CD4-positive, alpha-beta memory T cell (primary cell): ENCODE measurements around the gene KIAA1614. TPM values are rescaled to one million over a fixed set of nuclear protein-coding genes. Genes with fewer than 3 reads are reported as not detected.
A peak's percentile ranks its signal among the peaks of the same experiment; 100 is the strongest.

ENCODE experiments used
- CTCF ChIA-PET: fragments of 350-600 bp; sonication (Branson Sonifier 250); formaldehyde crosslinking; loops from one replicate; lab custom pipeline; 2021; ENCODE audit warnings: inconsistent platforms; ENCODE audit not compliant: partially characterized antibody; lab: Charles Lee
- POLR2A ChIA-PET: fragments of 350-600 bp; sonication (Branson Sonifier 250); formaldehyde crosslinking; loops from one replicate; lab custom pipeline; 2021; ENCODE audit not compliant: partially characterized antibody; lab: Charles Lee
- DNase-seq, 5 donors: peaks; one replicate each; pipeline versions ENCODE4 v3.0.0 to v3.0.0-alpha.2; 2020 to 2022; ENCODE audit warnings: mixed read lengths in 1 of 5
- H3K27ac ChIP-seq: one replicate; pipeline ENCODE4 v1.7.0; 2013; ENCODE audit warnings: low read depth, low read length
- H3K27me3 ChIP-seq: 2 replicates; pipeline ENCODE4 v1.7.0; 2013; ENCODE audit warnings: mild to moderate bottlenecking, low read length, moderate library complexity; ENCODE audit not compliant: insufficient read depth
- H3K36me3 ChIP-seq: 2 replicates; pipeline ENCODE4 v1.7.0; 2013; ENCODE audit warnings: mild to moderate bottlenecking, low read length, moderate library complexity; ENCODE audit not compliant: insufficient read depth
- H3K4me1 ChIP-seq: 2 replicates; pipeline ENCODE4 v1.7.0; 2013; ENCODE audit warnings: mild to moderate bottlenecking, low read length, moderate library complexity; ENCODE audit not compliant: insufficient read depth
- H3K4me3 ChIP-seq, 2 donors: one replicate each; pipeline ENCODE4 v1.7.0; 2013; ENCODE audit warnings: low read length in 2 of 2, mild to moderate bottlenecking in 1 of 2
- H3K9me3 ChIP-seq, 2 donors: one replicate each; pipeline ENCODE4 v1.7.0; 2013; ENCODE audit warnings: low read length in 2 of 2, control low read depth in 1 of 2; ENCODE audit not compliant: control insufficient read depth in 1 of 2
- H3K27ac Mint-ChIP-seq, 7 donors: one replicate each; pipeline ENCODE4 v1.8.0; 2020 to 2021; ENCODE audit warnings: mixed read lengths in 7 of 7, mild to moderate bottlenecking in 6 of 7, inconsistent platforms in 3 of 7, moderate library complexity in 3 of 7
- H3K27me3 Mint-ChIP-seq, 2 donors: one replicate each; pipeline ENCODE4 v1.8.0; 2020 to 2021; ENCODE audit warnings: mixed read lengths in 2 of 2
- H3K36me3 Mint-ChIP-seq, 2 donors: one replicate each; pipeline ENCODE4 v1.8.0; 2020 to 2021; ENCODE audit warnings: mixed read lengths in 2 of 2, inconsistent platforms in 1 of 2, mild to moderate bottlenecking in 1 of 2
- H3K4me1 Mint-ChIP-seq, 4 donors: one replicate each; pipeline ENCODE4 v1.8.0; 2020 to 2021; ENCODE audit warnings: mixed read lengths in 4 of 4, mild to moderate bottlenecking in 1 of 4
- H3K4me3 Mint-ChIP-seq, 8 donors: one replicate each; pipeline ENCODE4 v1.8.0; 2020 to 2021; ENCODE audit warnings: mixed read lengths in 8 of 8, mild to moderate bottlenecking in 7 of 8, moderate library complexity in 6 of 8, inconsistent platforms in 3 of 8
- H3K9me3 Mint-ChIP-seq, 8 donors: one replicate each; pipeline ENCODE4 v1.8.0; 2020 to 2021; ENCODE audit warnings: mixed read lengths in 8 of 8, mild to moderate bottlenecking in 5 of 8, inconsistent platforms in 3 of 8, moderate library complexity in 1 of 8
- intact Hi-C: fragments of 100-400 bp; cut with micrococcal nuclease; formaldehyde crosslinking; loops from one replicate; pipeline ENCODE4 v1.15.1; 2023
- polyA plus RNA-seq, 2 donors: library from polyadenylated mRNA; unstranded; fragments of 300-500 nt; fragmentation: Illumina TruSeq; gene quantifications; one replicate each; pipeline ENCODE4 v1.2.3, GENCODE V29; 2021
- total RNA-seq, 2 experiments: library from RNA; stranded (reverse); gene quantifications; one replicate each; pipeline ENCODE4 v1.2.3, GENCODE V29; 2021

Gene KIAA1614
- total and polyA plus RNA-seq, 4 experiments from 2014 or later, result 0.12 to 0.61 TPM; not detected in 2

DNA sequence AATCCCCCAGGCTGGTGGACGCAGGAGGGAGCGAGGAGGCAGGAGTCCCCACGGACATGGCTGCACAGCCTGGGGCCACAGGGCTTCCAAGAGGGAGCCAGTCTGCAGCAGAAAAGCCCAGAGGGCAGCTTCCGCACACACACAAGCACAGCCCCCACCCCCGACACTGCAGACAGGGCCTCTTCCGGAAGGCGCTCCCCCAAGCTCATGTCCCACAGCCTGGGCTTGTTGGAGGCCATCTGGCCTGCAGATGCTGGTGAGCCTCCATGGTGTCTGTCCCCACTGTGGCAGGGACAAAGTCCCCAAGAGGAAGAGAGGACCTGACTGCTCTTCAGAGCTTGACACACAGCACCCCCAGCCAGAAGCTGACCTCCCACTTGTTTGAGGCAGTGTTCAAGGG is 13.4 kb upstream of the KIAA1614 start:
- Mint-ChIP-seq H3K36me3 (peaks cover 0 to 8% of the 10 kb centered on the region in 2 donors), H3K27ac (no peak overlapping the region), H3K4me1 (no peaks in the 10 kb centered on the region), H3K27me3 (peaks cover 3 to 9% of the 10 kb centered on the region in 2 donors), H3K9me3 (peaks cover 0 to 6% (median 0%) of the 10 kb centered on the region in 8 donors), H3K4me3 (no peak overlapping the region)
- CTCF ChIA-PET, result no interaction called here
- Histone ChIP-seq H3K4me1 (no peaks in the 10 kb centered on the region), H3K4me3 (no peak overlapping the region), H3K36me3 (no peaks in the 10 kb centered on the region), H3K27me3 (no peaks in the 10 kb centered on the region), H3K9me3 (no peaks in the 10 kb centered on the region), H3K27ac (no peak overlapping the region)
- DNase-seq, result no peak
- POLR2A ChIA-PET, result no interaction called here
- intact Hi-C loops, result no loop called here

DNA sequence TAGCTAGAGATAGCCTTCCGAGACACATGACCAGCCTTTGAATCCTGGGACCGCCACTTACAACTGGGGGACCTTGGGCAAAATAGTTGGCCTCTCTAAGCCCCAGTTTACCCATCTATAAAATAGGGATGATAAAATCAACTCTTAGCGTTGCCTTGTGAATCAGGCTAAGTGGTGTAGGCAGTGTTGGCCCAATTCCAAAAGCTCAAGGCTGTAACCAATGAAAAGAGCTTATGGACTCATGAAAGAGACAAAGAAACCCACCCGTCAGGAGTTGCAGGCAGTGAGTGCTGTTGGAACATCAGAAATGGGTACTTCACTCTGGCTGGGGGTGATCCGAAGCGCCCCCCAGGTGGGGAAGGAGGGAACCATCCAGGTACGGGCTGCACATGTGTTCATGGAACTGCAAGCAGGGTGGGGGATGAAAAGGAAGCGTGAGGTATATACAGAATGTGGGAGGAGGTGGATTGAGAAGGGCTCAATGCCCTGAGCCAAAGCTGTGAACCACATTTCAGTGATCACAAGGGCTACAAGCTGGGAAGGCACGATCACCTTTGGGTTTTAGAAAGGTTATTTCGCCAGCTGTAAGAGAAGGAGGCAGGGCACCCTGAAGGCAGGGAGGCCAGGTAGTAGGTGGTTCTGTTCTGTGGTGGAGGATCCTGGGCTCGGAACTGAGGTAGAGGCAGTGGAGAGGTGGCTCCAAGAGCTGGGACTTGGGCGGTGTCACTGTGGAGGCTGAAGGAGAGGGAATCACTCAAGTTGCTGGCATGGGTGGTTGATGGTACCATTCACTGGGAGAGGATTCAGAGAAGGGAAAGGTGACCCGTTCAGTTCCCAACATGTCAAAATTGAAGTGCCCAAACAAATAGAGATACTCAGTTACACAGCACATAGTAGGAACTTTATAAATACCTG is 11.4 kb upstream of the KIAA1614 start:
- DNase-seq, result peak in 1 of 5 donors; percentile 38
- CTCF ChIA-PET, result interaction anchor here (0.6 kb wide), 1 partner anchor 8 kb away, joined by 3 read pairs; no protein-coding TSS in a partner anchor

DNA sequence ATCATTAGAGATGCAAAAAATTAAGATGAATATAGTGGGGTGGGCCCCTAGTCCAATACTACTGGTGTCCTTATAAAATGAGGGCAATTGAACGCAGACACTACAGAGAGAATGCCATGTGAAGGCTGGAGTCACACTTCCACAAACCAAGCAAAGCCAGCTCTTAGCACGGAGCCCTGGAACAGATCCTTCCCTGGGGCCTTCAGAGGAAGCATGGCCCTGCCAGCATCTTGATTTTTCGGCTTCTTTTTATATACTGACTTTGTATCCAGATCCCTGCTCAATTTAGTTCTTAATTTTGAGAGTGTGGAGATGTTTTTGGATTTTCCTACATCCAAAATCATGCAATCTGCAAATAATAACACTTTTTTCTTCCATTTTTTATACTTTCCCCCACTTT is 10.2 kb upstream of the KIAA1614 start:
- H3K27ac Mint-ChIP-seq, result no peak overlapping the region
- intact Hi-C loops, result no loop called here
- Histone ChIP-seq H3K9me3 (no peaks in the 10 kb centered on the region), H3K27ac (no peak overlapping the region), H3K27me3 (no peaks in the 10 kb centered on the region), H3K4me1 (no peaks in the 10 kb centered on the region), H3K36me3 (no peaks in the 10 kb centered on the region), H3K4me3 (no peak overlapping the region)
- peaks cover 0 to 6% (median 0%) of the 10 kb centered on the region in 8 donors for H3K9me3 Mint-ChIP-seq
- no peak overlapping the region for H3K4me3 Mint-ChIP-seq
- ChIA-PET POLR2A (no interaction called here), CTCF (no interaction called here)
- peaks cover 3 to 13% of the 10 kb centered on the region in 2 donors for H3K27me3 Mint-ChIP-seq
- H3K4me1 Mint-ChIP-seq, result no peaks in the 10 kb centered on the region
- DNase-seq, result no peak
- H3K36me3 Mint-ChIP-seq, result no peaks in the 10 kb centered on the region

More for the DNA sequence above, 11.4 kb upstream of the KIAA1614 start:
- intact Hi-C loops, result no loop called here
- POLR2A ChIA-PET, result no interaction called here
- Histone ChIP-seq H3K4me1 (no peaks in the 10 kb centered on the region), H3K27me3 (no peaks in the 10 kb centered on the region), H3K9me3 (no peaks in the 10 kb centered on the region), H3K27ac (no peak overlapping the region), H3K4me3 (no peak overlapping the region), H3K36me3 (no peaks in the 10 kb centered on the region)
- no peaks in the 10 kb centered on the region for H3K4me1 Mint-ChIP-seq
- no peaks in the 10 kb centered on the region for H3K36me3 Mint-ChIP-seq
- peaks cover 3 to 9% of the 10 kb centered on the region in 2 donors for H3K27me3 Mint-ChIP-seq
- peak overlapping the region in 1 of 8 donors; percentile 18 for H3K4me3 Mint-ChIP-seq
- peak overlapping the region in 1 of 7 donors; percentile 41 for H3K27ac Mint-ChIP-seq
- H3K9me3 Mint-ChIP-seq, result peaks cover 0 to 6% (median 0%) of the 10 kb centered on the region in 8 donors

DNA sequence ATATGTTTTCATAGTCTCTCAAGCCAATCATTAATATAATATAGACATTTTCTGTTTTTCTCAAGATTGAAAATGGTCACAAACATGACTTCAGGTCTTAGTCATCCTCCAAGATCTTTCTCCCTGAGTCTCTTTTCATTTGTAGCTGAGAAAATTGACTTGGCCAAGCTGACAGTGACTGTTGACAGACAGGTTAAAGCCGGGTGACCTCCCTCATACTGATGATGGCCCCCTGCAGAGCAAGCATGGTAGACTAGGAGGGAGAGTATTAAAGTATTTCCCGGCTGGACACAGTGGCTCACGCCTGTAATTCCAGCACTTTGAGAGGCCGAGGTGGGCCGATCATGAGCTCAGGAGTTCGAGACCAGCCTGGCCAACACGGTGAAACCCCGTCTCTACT is 6.8 kb upstream of the KIAA1614 start:
- H3K36me3 Mint-ChIP-seq, result no peaks in the 10 kb centered on the region
- Histone ChIP-seq H3K4me1 (no peaks in the 10 kb centered on the region), H3K27ac (no peak overlapping the region), H3K4me3 (no peak overlapping the region), H3K9me3 (no peaks in the 10 kb centered on the region), H3K36me3 (no peaks in the 10 kb centered on the region), H3K27me3 (no peaks in the 10 kb centered on the region)
- ChIA-PET POLR2A (no interaction called here), CTCF (no interaction called here)
- no peaks in the 10 kb centered on the region for H3K4me1 Mint-ChIP-seq
- intact Hi-C loops, result no loop called here
- peaks cover 0 to 4% (median 0%) of the 10 kb centered on the region in 8 donors for H3K9me3 Mint-ChIP-seq
- no peak overlapping the region for H3K4me3 Mint-ChIP-seq
- no peak for DNase-seq
- no peak overlapping the region for H3K27ac Mint-ChIP-seq
- peaks cover 11 to 23% of the 10 kb centered on the region in 2 donors for H3K27me3 Mint-ChIP-seq

DNA sequence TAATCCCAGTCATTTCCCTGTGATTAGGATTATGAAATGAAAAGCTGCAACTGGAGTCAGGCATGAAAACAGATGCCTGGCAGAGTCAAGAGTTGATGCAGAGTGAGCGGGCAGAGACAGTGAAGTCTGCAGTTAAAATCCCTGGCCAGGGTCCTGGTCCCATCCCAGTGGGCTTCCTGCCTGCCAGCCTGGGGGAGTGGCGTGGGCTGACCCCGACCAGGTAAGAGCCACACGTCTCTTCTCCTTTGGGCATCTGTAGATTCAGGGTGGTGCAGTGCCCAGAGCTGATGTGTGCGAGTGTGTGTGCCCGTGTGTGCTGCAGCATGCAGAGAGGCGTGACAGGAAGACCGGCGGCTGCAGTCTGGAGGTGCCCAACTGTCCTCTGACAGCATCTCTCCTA is 6.2 kb upstream of the KIAA1614 start:
- no peaks in the 10 kb centered on the region for H3K27me3 ChIP-seq
- H3K27ac ChIP-seq, result no peak overlapping the region
- H3K27me3 Mint-ChIP-seq, result peaks cover 14 to 26% of the 10 kb centered on the region in 2 donors
- H3K4me3 ChIP-seq, result no peak overlapping the region
- POLR2A ChIA-PET, result no interaction called here
- intact Hi-C loops, result no loop called here
- peaks cover 0 to 2% (median under 1%) of the 10 kb centered on the region in 4 donors for H3K4me1 Mint-ChIP-seq
- H3K9me3 Mint-ChIP-seq, result peaks cover 0 to 4% (median 0%) of the 10 kb centered on the region in 8 donors
- CTCF ChIA-PET, result no interaction called here
- H3K4me3 Mint-ChIP-seq, result no peak overlapping the region
- no peaks in the 10 kb centered on the region for H3K9me3 ChIP-seq
- no peaks in the 10 kb centered on the region for H3K4me1 ChIP-seq
- H3K36me3 Mint-ChIP-seq, result no peaks in the 10 kb centered on the region
- no peak for DNase-seq
- H3K27ac Mint-ChIP-seq, result no peak overlapping the region
- no peaks in the 10 kb centered on the region for H3K36me3 ChIP-seq

DNA sequence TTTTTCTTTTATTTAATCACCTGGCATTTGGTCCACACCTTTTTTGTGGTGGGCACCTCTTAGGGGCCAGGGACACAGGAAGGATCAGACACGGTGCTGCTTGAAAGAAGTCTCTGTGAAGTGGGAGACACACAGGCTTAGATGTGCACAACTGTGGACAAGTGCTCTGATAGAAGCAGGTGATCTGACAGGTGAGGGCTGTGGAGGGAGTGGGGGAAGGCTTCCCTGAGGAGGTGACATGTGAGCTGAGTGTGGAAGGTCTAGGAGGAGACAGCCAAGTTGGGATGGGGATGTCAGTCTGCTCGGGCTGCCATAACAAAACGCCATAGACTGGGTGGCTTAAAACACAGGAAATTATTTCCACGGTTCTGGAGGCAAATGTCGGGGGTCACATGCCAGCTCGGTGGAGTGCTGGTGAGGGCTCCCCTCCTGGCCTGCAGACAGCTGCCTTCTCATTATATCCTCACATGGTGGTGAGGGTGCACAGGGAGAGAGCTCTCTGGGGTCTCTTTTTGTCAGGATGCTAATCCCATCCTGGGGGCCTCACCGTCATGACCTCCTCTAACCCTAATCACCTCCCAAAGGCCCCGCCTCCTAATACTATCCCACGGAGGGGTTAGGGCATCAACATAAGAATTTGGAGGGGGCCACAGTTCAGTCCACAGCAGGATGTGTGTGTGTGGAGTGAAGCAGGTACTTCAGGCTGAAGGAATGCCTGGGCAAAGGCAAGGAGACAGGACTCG is 5.2 kb upstream of the KIAA1614 start:
- ChIA-PET POLR2A (interaction anchor here (1.0 kb wide), 1 partner anchor 115 kb away, joined by 3 read pairs; no protein-coding TSS in a partner anchor), CTCF (no interaction called here)
- intact Hi-C loops, result no loop called here
- no peak overlapping the region for H3K4me3 Mint-ChIP-seq
- no peaks in the 10 kb centered on the region for H3K36me3 ChIP-seq
- H3K27me3 ChIP-seq, result no peaks in the 10 kb centered on the region
- H3K4me1 ChIP-seq, result no peaks in the 10 kb centered on the region
- no peaks in the 10 kb centered on the region for H3K9me3 ChIP-seq
- H3K4me3 ChIP-seq, result no peak overlapping the region
- H3K4me1 Mint-ChIP-seq, result peaks cover 0 to 7% (median 3%) of the 10 kb centered on the region in 4 donors
- no peak overlapping the region for H3K27ac ChIP-seq
- H3K9me3 Mint-ChIP-seq, result peaks cover 0 to 3% (median 0%) of the 10 kb centered on the region in 8 donors
- H3K27me3 Mint-ChIP-seq, result peaks cover 17 to 26% of the 10 kb centered on the region in 2 donors
- no peak overlapping the region for H3K27ac Mint-ChIP-seq
- no peaks in the 10 kb centered on the region for H3K36me3 Mint-ChIP-seq
- DNase-seq, result no peak
